ENCODE results near the gene IDH1. TPM values are rescaled to one million over a fixed set of nuclear protein-coding genes. Genes with fewer than 3 reads are reported as not detected.

IDH1 gene
- total RNA-seq, 2 donors from 2014 or later, result 305 to 431 TPM

DNA sequence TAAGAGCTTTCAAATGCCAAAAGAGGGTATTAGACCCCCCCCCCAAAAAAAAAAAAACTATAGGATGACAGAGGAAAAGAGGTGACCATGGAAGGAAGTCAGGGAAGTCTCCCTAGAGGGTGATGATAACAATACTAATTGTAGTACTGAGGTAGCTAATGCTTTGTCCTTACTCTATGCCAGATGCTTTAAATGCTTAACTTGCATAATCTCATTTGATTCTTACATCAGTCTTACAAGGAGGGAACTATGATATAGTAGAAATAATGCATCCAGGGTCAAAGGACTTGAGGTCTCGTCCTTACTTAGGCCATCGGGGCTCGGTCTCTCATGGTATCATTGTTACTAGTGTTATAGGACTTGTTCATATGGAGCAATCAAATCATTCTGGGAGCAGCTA lies 9.1 kb downstream of the IDH1 start:
- H3K36me3 Mint-ChIP-seq (ENCODE audit: low read depth), result peaks cover 91% of the 10 kb centered on the region
- peaks cover 96% of the 10 kb centered on the region for H3K36me3 ChIP-seq (ENCODE audit: control insufficient read depth, insufficient read depth, low read length)

GRCh38 chr2:208244422-208244821 lies 10.4 kb downstream of the IDH1 start:
- no peak overlapping the region for H3K9ac ChIP-seq (ENCODE audit: extremely low read depth, low read length, poor library complexity, severe bottlenecking)
- Mint-ChIP-seq H3K27me3 (ENCODE audit: insufficient read depth) (no peaks in the 10 kb centered on the region), H3K27ac (no peak overlapping the region), H3K4me1 (peaks cover 23% of the 10 kb centered on the region), H3K4me3 (no peak overlapping the region), H3K9me3 (no peaks in the 10 kb centered on the region), H3K36me3 (ENCODE audit: low read depth) (peaks cover 90% of the 10 kb centered on the region)
- DNase-seq, result no peak
- no peaks in the 10 kb centered on the region for H3K9me3 ChIP-seq (ENCODE audit: control insufficient read depth, low read length)
- H3K36me3 ChIP-seq (ENCODE audit: control insufficient read depth, insufficient read depth, low read length), result peaks cover 95% of the 10 kb centered on the region
- H3K4me1 ChIP-seq (ENCODE audit: control insufficient read depth, insufficient read depth, low read length), result peaks cover 9% of the 10 kb centered on the region
- TF ChIP-seq, protein P1, sequence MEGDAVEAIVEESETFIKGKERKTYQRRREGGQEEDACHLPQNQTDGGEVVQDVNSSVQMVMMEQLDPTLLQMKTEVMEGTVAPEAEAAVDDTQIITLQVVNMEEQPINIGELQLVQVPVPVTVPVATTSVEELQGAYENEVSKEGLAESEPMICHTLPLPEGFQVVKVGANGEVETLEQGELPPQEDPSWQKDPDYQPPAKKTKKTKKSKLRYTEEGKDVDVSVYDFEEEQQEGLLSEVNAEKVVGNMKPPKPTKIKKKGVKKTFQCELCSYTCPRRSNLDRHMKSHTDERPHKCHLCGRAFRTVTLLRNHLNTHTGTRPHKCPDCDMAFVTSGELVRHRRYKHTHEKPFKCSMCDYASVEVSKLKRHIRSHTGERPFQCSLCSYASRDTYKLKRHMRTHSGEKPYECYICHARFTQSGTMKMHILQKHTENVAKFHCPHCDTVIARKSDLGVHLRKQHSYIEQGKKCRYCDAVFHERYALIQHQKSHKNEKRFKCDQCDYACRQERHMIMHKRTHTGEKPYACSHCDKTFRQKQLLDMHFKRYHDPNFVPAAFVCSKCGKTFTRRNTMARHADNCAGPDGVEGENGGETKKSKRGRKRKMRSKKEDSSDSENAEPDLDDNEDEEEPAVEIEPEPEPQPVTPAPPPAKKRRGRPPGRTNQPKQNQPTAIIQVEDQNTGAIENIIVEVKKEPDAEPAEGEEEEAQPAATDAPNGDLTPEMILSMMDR (conservative IDR thresholded peaks at IDR 0.05), result no peak
- no peak overlapping the region for H3K4me3 ChIP-seq (ENCODE audit: low read length)
- H3K27ac ChIP-seq (ENCODE audit: low read depth, low read length), result no peak overlapping the region
- H3K27me3 ChIP-seq (ENCODE audit: control insufficient read depth, insufficient read depth, low read length, poor library complexity, severe bottlenecking), result no peaks in the 10 kb centered on the region

More for the DNA sequence above, 9.1 kb downstream of the IDH1 start:
- WGBS, 2 experiments (ENCODE audit: insufficient coverage in 1 of 2, insufficient read length in 1 of 2), result 96% methylated on average over 3 of the region's 3 CpGs; no CpG with 5 or more reads in 1 of the 2 experiments
- Histone ChIP-seq H3K9ac (ENCODE audit: extremely low read depth, low read length, poor library complexity, severe bottlenecking) (no peak overlapping the region), H3K4me3 (ENCODE audit: low read length) (no peak overlapping the region), H3K9me3 (ENCODE audit: control insufficient read depth, low read length) (no peaks in the 10 kb centered on the region), H3K27ac (ENCODE audit: low read depth, low read length) (no peak overlapping the region), H3K4me1 (ENCODE audit: control insufficient read depth, insufficient read depth, low read length) (peaks cover 3% of the 10 kb centered on the region), H3K27me3 (ENCODE audit: control insufficient read depth, insufficient read depth, low read length, poor library complexity, severe bottlenecking) (no peaks in the 10 kb centered on the region)
- Mint-ChIP-seq H3K27ac (peak overlapping the region; percentile 21), H3K4me1 (peaks cover 25% of the 10 kb centered on the region), H3K4me3 (no peak overlapping the region), H3K27me3 (ENCODE audit: insufficient read depth) (no peaks in the 10 kb centered on the region), H3K9me3 (no peaks in the 10 kb centered on the region)
- DNase-seq, result no peak
- TF ChIP-seq, protein P1 (conservative IDR thresholded peaks at IDR 0.05), result no peak

- Histone ChIP-seq H3K9me3 (ENCODE audit: control insufficient read depth, low read length) (peaks cover 17% of the 10 kb centered on the region), H3K4me3 (ENCODE audit: low read length) (no peak overlapping the region), H3K4me1 (ENCODE audit: control insufficient read depth, insufficient read depth, low read length) (peaks cover 9% of the 10 kb centered on the region), H3K27me3 (ENCODE audit: control insufficient read depth, insufficient read depth, low read length, poor library complexity, severe bottlenecking) (no peaks in the 10 kb centered on the region), H3K27ac (ENCODE audit: low read depth, low read length) (no peak overlapping the region), H3K36me3 (ENCODE audit: control insufficient read depth, insufficient read depth, low read length) (peaks cover 95% of the 10 kb centered on the region), H3K9ac (ENCODE audit: extremely low read depth, low read length, poor library complexity, severe bottlenecking) (no peak overlapping the region)
- Mint-ChIP-seq H3K36me3 (ENCODE audit: low read depth) (peaks cover 90% of the 10 kb centered on the region), H3K9me3 (no peaks in the 10 kb centered on the region), H3K27me3 (ENCODE audit: insufficient read depth) (no peaks in the 10 kb centered on the region), H3K4me1 (peaks cover 24% of the 10 kb centered on the region), H3K4me3 (no peak overlapping the region), H3K27ac (peak overlapping the region; percentile 61)
- WGBS, 2 experiments (ENCODE audit: insufficient coverage in 1 of 2, insufficient read length in 1 of 2), result 95 to 100% methylated on average over 2 to 3 of the region's 3 CpGs
- DNase-seq, result no peak
- TF ChIP-seq, protein P1 (conservative IDR thresholded peaks at IDR 0.05), result no peak
Observed at GRCh38 chr2:208240619-208241209, 14.2 kb downstream of the IDH1 start.
